Liver (tissue), 3 donors: ENCODE results near the gene GPT2.

Experiments
- FOXA1 ChIP-seq: IDR thresholded peaks from 2 replicates; pipeline ENCODE4 v1.6.1; 2016; ENCODE audit warnings: antibody characterized with exemption
- GABPA ChIP-seq, 2 donors: IDR thresholded peaks in 1 of 2; conservative IDR thresholded peaks in 1 of 2; 2 replicates each; pipeline ENCODE4 v1.6.1; 2016; ENCODE audit warnings: antibody characterized with exemption in 2 of 2, mild to moderate bottlenecking in 1 of 2, moderate library complexity in 1 of 2
- JUND ChIP-seq, 2 donors: IDR thresholded peaks; 2 replicates each; pipeline ENCODE4 v1.6.1; 2016; ENCODE audit warnings: antibody characterized with exemption in 2 of 2
- MAX ChIP-seq: IDR thresholded peaks from 2 replicates; pipeline ENCODE4 v1.6.1; 2016; ENCODE audit warnings: antibody characterized with exemption
- RAD21 ChIP-seq, 2 donors: IDR thresholded peaks; 2 replicates each; pipeline ENCODE4 v1.6.1; 2016; ENCODE audit warnings: antibody characterized with exemption in 2 of 2, mild to moderate bottlenecking in 2 of 2
- REST ChIP-seq: IDR thresholded peaks from 2 replicates; pipeline ENCODE4 v1.6.1; 2016; ENCODE audit warnings: antibody characterized with exemption, mild to moderate bottlenecking
- RXRA ChIP-seq, 2 donors: IDR thresholded peaks; 2 replicates each; pipeline ENCODE4 v1.6.1; 2017 to 2018; ENCODE audit warnings: antibody characterized with exemption in 2 of 2, mild to moderate bottlenecking in 1 of 2
- TAF1 ChIP-seq: conservative IDR thresholded peaks from 2 replicates; pipeline ENCODE4 v1.6.1; 2016; ENCODE audit warnings: antibody characterized with exemption, mild to moderate bottlenecking
- ZBTB33 ChIP-seq: IDR thresholded peaks from 2 replicates; pipeline ENCODE4 v1.6.1; 2016; ENCODE audit warnings: antibody characterized with exemption
- TF ChIP-seq, protein P1 (sequence below): fragments of 150-350 bp; IDR thresholded peaks from 2 replicates; pipeline ENCODE4 v1.5.1; 2017; ENCODE audit warnings: improper control_type of control experiment, low read depth, low read length; ENCODE audit not compliant: missing input control
- TF ChIP-seq, protein P2 (sequence below): IDR thresholded peaks from 2 replicates; pipeline ENCODE4 v1.6.1; 2016; ENCODE audit warnings: antibody characterized with exemption
- donor health status: healthy.
- donor health status: healthy.

DNA sequence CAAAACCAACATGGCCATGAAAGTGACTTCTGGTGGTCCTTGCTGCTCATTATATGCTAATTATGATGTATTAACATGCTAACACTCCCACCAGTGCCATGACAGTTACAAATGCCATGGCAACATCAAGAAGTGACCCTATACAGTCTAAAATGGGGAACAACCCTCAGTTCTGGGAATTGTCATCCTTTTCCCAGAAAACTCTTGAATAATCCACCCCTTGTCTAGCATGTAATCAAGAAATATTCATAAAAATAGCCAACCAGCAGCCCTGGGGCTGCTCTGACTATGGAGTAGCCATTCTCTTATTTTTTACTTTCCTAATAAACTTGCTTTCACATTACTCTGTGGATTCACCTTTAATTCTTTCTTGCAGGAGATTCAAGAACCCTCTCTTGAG, 53.4 kb downstream of the GPT2 start:
- TF ChIP-seq, protein P1, sequence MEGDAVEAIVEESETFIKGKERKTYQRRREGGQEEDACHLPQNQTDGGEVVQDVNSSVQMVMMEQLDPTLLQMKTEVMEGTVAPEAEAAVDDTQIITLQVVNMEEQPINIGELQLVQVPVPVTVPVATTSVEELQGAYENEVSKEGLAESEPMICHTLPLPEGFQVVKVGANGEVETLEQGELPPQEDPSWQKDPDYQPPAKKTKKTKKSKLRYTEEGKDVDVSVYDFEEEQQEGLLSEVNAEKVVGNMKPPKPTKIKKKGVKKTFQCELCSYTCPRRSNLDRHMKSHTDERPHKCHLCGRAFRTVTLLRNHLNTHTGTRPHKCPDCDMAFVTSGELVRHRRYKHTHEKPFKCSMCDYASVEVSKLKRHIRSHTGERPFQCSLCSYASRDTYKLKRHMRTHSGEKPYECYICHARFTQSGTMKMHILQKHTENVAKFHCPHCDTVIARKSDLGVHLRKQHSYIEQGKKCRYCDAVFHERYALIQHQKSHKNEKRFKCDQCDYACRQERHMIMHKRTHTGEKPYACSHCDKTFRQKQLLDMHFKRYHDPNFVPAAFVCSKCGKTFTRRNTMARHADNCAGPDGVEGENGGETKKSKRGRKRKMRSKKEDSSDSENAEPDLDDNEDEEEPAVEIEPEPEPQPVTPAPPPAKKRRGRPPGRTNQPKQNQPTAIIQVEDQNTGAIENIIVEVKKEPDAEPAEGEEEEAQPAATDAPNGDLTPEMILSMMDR = no peak
- no peak for TF ChIP-seq RAD21 (IDR thresholded peaks at IDR 0.05)
- TF ChIP-seq REST = no peak
- no peak for TF ChIP-seq RXRA (IDR thresholded peaks at IDR 0.05)
- no peak for TF ChIP-seq TAF1
- TF ChIP-seq ZBTB33 = no peak
- no peak for TF ChIP-seq JUND (IDR thresholded peaks at IDR 0.05)
- TF ChIP-seq FOXA1 = no peak
- TF ChIP-seq, protein P2, sequence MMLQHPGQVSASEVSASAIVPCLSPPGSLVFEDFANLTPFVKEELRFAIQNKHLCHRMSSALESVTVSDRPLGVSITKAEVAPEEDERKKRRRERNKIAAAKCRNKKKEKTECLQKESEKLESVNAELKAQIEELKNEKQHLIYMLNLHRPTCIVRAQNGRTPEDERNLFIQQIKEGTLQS = no peak
- TF ChIP-seq MAX = no peak
- no peak for TF ChIP-seq GABPA (IDR thresholded peaks at IDR 0.05 in 1 of 2, conservative IDR thresholded peaks at IDR 0.05 in 1 of 2)
